Hepatocyte (in vitro differentiated cells): ENCODE data around the gene MLH3. TPM values are rescaled to one million over a fixed set of nuclear protein-coding genes. Genes with fewer than 3 reads are reported as not detected.

Source experiments
- DNase-seq: peaks from one replicate; pipeline ENCODE4 v3.0.0-alpha.2; 2016; ENCODE audit warnings: low spot score
- H2AFZ ChIP-seq: fragments of 200-600 bp; sonication (generic); 2 replicates; pipeline ENCODE4 v1.6.0; 2016; ENCODE audit warnings: antibody characterized with exemption, mild to moderate bottlenecking
- H3K27ac ChIP-seq: fragments of 200-600 bp; sonication (generic); 2 replicates; pipeline ENCODE4 v1.5.1; 2016; ENCODE audit warnings: mild to moderate bottlenecking
- H3K27me3 ChIP-seq: fragments of 200-600 bp; sonication (generic); 2 replicates; pipeline ENCODE4 v1.6.1; 2016
- H3K36me3 ChIP-seq: fragments of 200-600 bp; sonication (generic); replicated peaks from 2 replicates; pipeline ENCODE4 v1.5.1; 2016; ENCODE audit warnings: low read depth; ENCODE audit not compliant: insufficient read depth
- H3K4me1 ChIP-seq: fragments of 200-600 bp; sonication (generic); 2 replicates; pipeline ENCODE4 v1.5.1; 2016; ENCODE audit warnings: mild to moderate bottlenecking, moderate library complexity; ENCODE audit not compliant: insufficient read depth
- H3K4me2 ChIP-seq: fragments of 200-600 bp; sonication (generic); 2 replicates; pipeline ENCODE4 v1.6.0; 2016
- H3K4me3 ChIP-seq: fragments of 200-600 bp; sonication (generic); 2 replicates; pipeline ENCODE4 v1.5.1; 2016; ENCODE audit warnings: mild to moderate bottlenecking
- H3K79me2 ChIP-seq: fragments of 200-600 bp; sonication (generic); 2 replicates; pipeline ENCODE4 v1.6.0; 2017; ENCODE audit warnings: mild to moderate bottlenecking
- H3K9me2 ChIP-seq: fragments of 200-600 bp; sonication (generic); replicated peaks from 2 replicates; pipeline ENCODE4 v1.6.0; 2017; ENCODE audit warnings: mild to moderate bottlenecking; ENCODE audit not compliant: insufficient read depth
- H3K9me3 ChIP-seq: fragments of 200-600 bp; sonication (generic); 2 replicates; pipeline ENCODE4 v1.5.1; 2016; ENCODE audit warnings: low read depth, mild to moderate bottlenecking
- H4K20me1 ChIP-seq: fragments of 200-600 bp; sonication (generic); 2 replicates; pipeline ENCODE4 v1.6.0; 2016; ENCODE audit warnings: mild to moderate bottlenecking; ENCODE audit not compliant: insufficient read depth, poor library complexity, severe bottlenecking
- CTCF ChIP-seq: fragments of 200-600 bp; sonication (generic); IDR thresholded peaks from 2 replicates; pipeline ENCODE4 v1.5.1; 2016; ENCODE audit warnings: antibody characterized with exemption, mild to moderate bottlenecking; ENCODE audit not compliant: poor library complexity
- EZH2 ChIP-seq: fragments of 200-600 bp; sonication (generic); IDR thresholded peaks from 2 replicates; pipeline ENCODE4 v1.6.1; 2016; ENCODE audit warnings: antibody characterized with exemption, mild to moderate bottlenecking, borderline replicate concordance
- EZH2phosphoT487 ChIP-seq: fragments of 200-600 bp; sonication (generic); IDR thresholded peaks from one replicate; pipeline ENCODE4 v1.6.1; 2018; ENCODE audit warnings: antibody characterized with exemption, mild to moderate bottlenecking, low read depth, moderate library complexity; ENCODE audit not compliant: unreplicated experiment, severe bottlenecking
- WGBS: methylation state at CpG from one replicate; pipeline ENCODE4 v1.1.6; 2016; ENCODE audit warnings: low lambda C conversion rate; ENCODE audit errors: missing lambda C conversion rate; 5-methylcytosine and 5-hydroxymethylcytosine counted together
- polyA plus RNA-seq: library from polyadenylated mRNA; unstranded; fragments of >200 nt; fragmentation: Nextera tagmentation; extraction: Ambion mirVana; gene quantifications from 2 replicates; pipeline ENCODE4 v1.2.1, GENCODE V29; 2016
- total RNA-seq: library from RNA; depleted of rRNA; stranded (reverse); fragments of >200 nt; gene quantifications from 2 replicates; pipeline ENCODE4 v1.2.3, GENCODE V29; 2014

MLH3 gene
- total and polyA plus RNA-seq, 2 experiments from 2014 or later, result 8.5 to 15.6 TPM

DNA sequence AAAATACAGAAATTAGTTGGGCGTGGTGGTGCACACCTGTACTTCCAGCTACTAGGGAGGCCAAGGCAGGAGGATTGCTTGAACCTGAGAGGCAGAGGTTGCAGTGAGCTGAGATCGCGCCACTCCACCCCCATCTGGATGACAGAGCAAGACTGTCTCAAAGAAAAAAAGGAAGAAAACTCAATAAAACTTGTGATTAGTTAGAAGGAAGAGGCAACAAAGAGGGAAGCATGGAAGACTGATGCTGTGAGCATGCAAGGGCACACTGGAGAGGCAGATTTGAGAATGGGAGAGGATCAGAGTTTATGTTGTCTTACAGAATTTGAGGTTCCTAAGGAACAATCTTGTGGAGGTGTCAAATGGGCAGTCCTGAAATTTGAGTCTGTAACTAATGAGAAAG is 15.4 kb upstream of the MLH3 start:
- DNase-seq, result no peak
- TF ChIP-seq CTCF (no peak), EZH2 (no peak), EZH2phosphoT487 (no peak)
- Histone ChIP-seq H4K20me1 (no peaks in the 10 kb centered on the region), H3K9me3 (no peaks in the 10 kb centered on the region), H3K79me2 (peaks cover 17% of the 10 kb centered on the region), H3K27me3 (no peaks in the 10 kb centered on the region), H3K4me2 (no peak overlapping the region), H3K4me1 (peaks cover 26% of the 10 kb centered on the region), H3K9me2 (no peaks in the 10 kb centered on the region), H3K36me3 (no peaks in the 10 kb centered on the region), H2AFZ (no peak overlapping the region), H3K27ac (no peak overlapping the region), H3K4me3 (no peak overlapping the region)
- 100% methylated on average over 3 of the region's 3 CpGs for WGBS

DNA sequence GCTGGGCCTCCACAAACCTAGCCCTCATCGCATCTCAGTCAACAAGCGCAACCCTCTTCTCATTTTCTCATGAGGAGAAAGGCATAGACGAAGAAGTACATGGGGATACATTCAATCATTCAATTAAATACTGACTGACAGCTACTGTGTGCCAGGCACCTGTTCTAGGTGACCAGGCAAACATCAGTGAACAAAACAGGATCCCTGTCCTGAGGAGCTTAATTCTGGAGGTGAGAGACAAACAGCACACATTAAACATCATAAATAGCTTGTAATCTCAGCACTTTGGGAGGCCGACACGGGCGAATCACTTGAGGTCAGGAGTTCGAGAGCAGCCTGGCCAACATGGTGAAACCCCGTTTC is 12.9 kb upstream of the MLH3 start:
- Histone ChIP-seq H3K27me3 (no peaks in the 10 kb centered on the region), H3K79me2 (peaks cover 24% of the 10 kb centered on the region), H3K9me3 (no peaks in the 10 kb centered on the region), H3K4me2 (peak overlapping the region; percentile 83), H3K4me3 (peak overlapping the region; percentile 65), H3K4me1 (peaks cover 19% of the 10 kb centered on the region), H2AFZ (peak overlapping the region; percentile 73), H4K20me1 (no peaks in the 10 kb centered on the region), H3K36me3 (no peaks in the 10 kb centered on the region), H3K27ac (no peak overlapping the region), H3K9me2 (no peaks in the 10 kb centered on the region)
- 61% methylated on average over 8 of the region's 8 CpGs for WGBS
- no peak for TF ChIP-seq EZH2
- no peak for TF ChIP-seq CTCF
- TF ChIP-seq EZH2phosphoT487, result no peak
- DNase-seq, result no peak

GRCh38 chr14:75063491-75064204 is 12.4 kb upstream of the MLH3 start, which contains the start of gene ACYP1:
ACYP1 (minus strand) TSS chr14:75064024; CDS start chr14:75063553, 471 bp downstream.
- Histone ChIP-seq H2AFZ (peak within 1 kb of the TSS; percentile 73), H3K27ac (peak within 1 kb of the TSS; percentile 28)

More at GRCh38 chr14:75063491-75064204, 12.4 kb upstream of the MLH3 start, which contains the start of gene ACYP1:
- H3K9me3 ChIP-seq, result no peaks in the 10 kb centered on the region
- TF ChIP-seq CTCF (no peak), EZH2 (no peak), EZH2phosphoT487 (no peak)
- peaks cover 16% of the 10 kb centered on the region for H3K4me1 ChIP-seq
- H4K20me1 ChIP-seq, result no peaks in the 10 kb centered on the region
- no peaks in the 10 kb centered on the region for H3K27me3 ChIP-seq
- peak within 1 kb of the TSS; percentile 65 for H3K4me3 ChIP-seq
- DNase-seq, result peak; percentile 91
- WGBS, result under 1% methylated on average over 34 of the region's 34 CpGs
- H3K79me2 ChIP-seq, result peaks cover 24% of the 10 kb centered on the region
- H3K4me2 ChIP-seq, result peak within 1 kb of the TSS; percentile 83
- no peaks in the 10 kb centered on the region for H3K9me2 ChIP-seq
- H3K36me3 ChIP-seq, result no peaks in the 10 kb centered on the region
